HepG2 (cell line): ENCODE data around the gene ZFP36L2. TPM values are rescaled to one million over a fixed set of nuclear protein-coding genes. Genes with fewer than 3 reads are reported as not detected.
A peak's percentile ranks its signal among the peaks of the same experiment; 100 is the strongest.

Source experiments
- CCAR2 ChIP-seq: fragments of 200-400 bp; formaldehyde crosslinking; optimal IDR thresholded peaks from 2 replicates; pipeline ENCODE3; 2018; ENCODE audit warnings: low read depth, mild to moderate bottlenecking, low read length, moderate library complexity
- NR2F1 ChIP-seq, 2 experiments: fragments of 450-650 bp in 1 of 2; formaldehyde crosslinking in 1 of 2; IDR thresholded peaks; 2 replicates each; pipeline versions ENCODE4 v1.5.0 to v1.6.1; 2016 to 2020; ENCODE audit warnings: mild to moderate bottlenecking in 1 of 2, missing compliant biosample characterization in 1 of 2, missing genetic modification reagents in 1 of 2, moderate library complexity in 1 of 2
- ZBTB3 ChIP-seq: sonication (generic); formaldehyde crosslinking; IDR thresholded peaks from 2 replicates; pipeline ENCODE4 v1.4.0; 2020; ENCODE audit warnings: low read depth, mild to moderate bottlenecking, moderate library complexity, missing genetic modification reagents, borderline replicate concordance
- ZNF124 ChIP-seq: sonication (generic); formaldehyde crosslinking; IDR thresholded peaks from 2 replicates; pipeline ENCODE4 v1.4.0; 2020; ENCODE audit warnings: missing genetic modification reagents
- ZNF451 ChIP-seq: sonication (generic); formaldehyde crosslinking; IDR thresholded peaks from 2 replicates; pipeline ENCODE4 v1.5.0; 2020; ENCODE audit warnings: mild to moderate bottlenecking, missing genetic modification reagents
- ZNF496 ChIP-seq: sonication (generic); formaldehyde crosslinking; IDR thresholded peaks from 2 replicates; pipeline ENCODE4 v1.8.1; 2023; ENCODE audit warnings: mild to moderate bottlenecking, moderate library complexity, missing genetic modification reagents; ENCODE audit not compliant: insufficient replicate concordance
- ZNF652 ChIP-seq: IDR thresholded peaks from 2 replicates; pipeline ENCODE4 v1.6.1; 2016; ENCODE audit warnings: low read depth, borderline replicate concordance
- polyA plus RNA-seq, 8 experiments: library from polyadenylated mRNA; depleted of rRNA in 3 of 8; stranded (reverse) in 7 of 8; unstranded in 1 of 8; fragments of >200 nt; fragmentation: Illumina TruSeq in 4 of 8; extraction: Trizol in 4 of 8; gene quantifications; 2 replicates each; pipeline versions ENCODE4 v1.2.1 to v1.2.3, GENCODE V29; 2011 to 2016; ENCODE audit warnings: low read depth in 4 of 8, missing spikeins in 1 of 8, mixed read lengths in 1 of 8; ENCODE audit not compliant: insufficient read depth in 1 of 8
- total RNA-seq, 5 experiments: library from RNA; depleted of rRNA; stranded (reverse); fragments of >200 nt; fragmentation: Illumina TruSeq; extraction: Trizol; gene quantifications; 2 replicates each; pipeline ENCODE4 v1.2.3, GENCODE V29; 2016; ENCODE audit warnings: low read depth in 1 of 5
- TF ChIP-seq, protein P1 (sequence below): sonication (generic); formaldehyde crosslinking; IDR thresholded peaks from 2 replicates; pipeline ENCODE4 v1.4.0; 2020; ENCODE audit warnings: missing genetic modification reagents, borderline replicate concordance
- TF ChIP-seq, protein P2 (sequence below): sonication (generic); formaldehyde crosslinking; IDR thresholded peaks from 2 replicates; pipeline ENCODE4 v1.5.0; 2020; ENCODE audit warnings: mild to moderate bottlenecking, missing genetic modification reagents, borderline replicate concordance
- TF ChIP-seq, protein P3 (sequence below): sonication (generic); formaldehyde crosslinking; IDR thresholded peaks from 2 replicates; pipeline ENCODE4 v1.5.1; 2020; ENCODE audit warnings: mild to moderate bottlenecking, missing genetic modification reagents, borderline replicate concordance
- TF ChIP-seq, protein P4 (sequence below): sonication (generic); formaldehyde crosslinking; IDR thresholded peaks from 2 replicates; pipeline ENCODE4 v1.5.1; 2020; ENCODE audit warnings: missing genetic modification reagents, mild to moderate bottlenecking, borderline replicate concordance
- TF ChIP-seq, protein P5 (sequence below): sonication (generic); formaldehyde crosslinking; IDR thresholded peaks from 2 replicates; pipeline ENCODE4 v1.5.0; 2020; ENCODE audit warnings: missing genetic modification reagents, mild to moderate bottlenecking, borderline replicate concordance

ZFP36L2 gene
- total and polyA plus RNA-seq, 2 of the 13 experiments (the other 11 are each of a cell fraction or from before 2014, with no cell fraction given), result 11.2 to 21.8 TPM

DNA sequence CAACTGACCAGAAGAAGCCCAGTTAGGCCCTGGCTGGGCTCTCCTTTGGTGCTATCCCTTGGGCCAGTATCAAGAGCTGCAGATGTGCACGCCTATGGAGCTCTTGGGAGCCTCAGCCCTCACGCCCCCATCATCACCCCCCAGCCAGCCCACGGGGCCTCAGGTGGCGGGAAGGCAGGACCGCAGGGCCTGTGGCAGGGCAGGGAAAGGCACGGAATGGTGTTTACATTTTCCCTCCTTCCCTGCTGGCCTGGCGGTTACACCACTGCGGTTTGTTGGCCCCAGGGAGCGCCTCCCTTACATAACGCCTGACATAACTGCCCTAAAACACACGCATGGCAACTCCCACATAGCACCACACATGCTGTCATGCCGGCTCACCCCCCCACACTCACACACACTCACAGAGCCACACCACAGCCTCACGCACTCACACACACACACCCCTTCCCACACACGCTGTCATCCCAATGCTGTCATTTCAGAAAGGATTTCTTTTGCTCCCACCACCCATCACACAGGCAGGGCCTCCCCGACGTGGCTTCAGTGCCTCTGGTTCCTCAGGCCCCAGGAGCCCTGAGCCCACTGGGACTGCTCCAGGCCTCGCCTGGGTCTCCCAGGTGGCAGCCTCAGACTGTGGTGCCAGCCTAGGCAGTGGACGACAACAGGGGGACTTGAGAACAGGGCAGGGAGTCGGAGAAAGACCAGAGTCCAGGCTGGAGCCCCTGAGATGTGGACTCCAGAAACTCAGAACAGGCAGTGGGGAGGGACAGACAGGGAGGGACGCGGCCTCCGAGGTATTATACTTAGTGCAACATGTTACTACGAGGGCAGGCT, 15.7 kb downstream of the ZFP36L2 start (continued):
- TF ChIP-seq, protein P1, sequence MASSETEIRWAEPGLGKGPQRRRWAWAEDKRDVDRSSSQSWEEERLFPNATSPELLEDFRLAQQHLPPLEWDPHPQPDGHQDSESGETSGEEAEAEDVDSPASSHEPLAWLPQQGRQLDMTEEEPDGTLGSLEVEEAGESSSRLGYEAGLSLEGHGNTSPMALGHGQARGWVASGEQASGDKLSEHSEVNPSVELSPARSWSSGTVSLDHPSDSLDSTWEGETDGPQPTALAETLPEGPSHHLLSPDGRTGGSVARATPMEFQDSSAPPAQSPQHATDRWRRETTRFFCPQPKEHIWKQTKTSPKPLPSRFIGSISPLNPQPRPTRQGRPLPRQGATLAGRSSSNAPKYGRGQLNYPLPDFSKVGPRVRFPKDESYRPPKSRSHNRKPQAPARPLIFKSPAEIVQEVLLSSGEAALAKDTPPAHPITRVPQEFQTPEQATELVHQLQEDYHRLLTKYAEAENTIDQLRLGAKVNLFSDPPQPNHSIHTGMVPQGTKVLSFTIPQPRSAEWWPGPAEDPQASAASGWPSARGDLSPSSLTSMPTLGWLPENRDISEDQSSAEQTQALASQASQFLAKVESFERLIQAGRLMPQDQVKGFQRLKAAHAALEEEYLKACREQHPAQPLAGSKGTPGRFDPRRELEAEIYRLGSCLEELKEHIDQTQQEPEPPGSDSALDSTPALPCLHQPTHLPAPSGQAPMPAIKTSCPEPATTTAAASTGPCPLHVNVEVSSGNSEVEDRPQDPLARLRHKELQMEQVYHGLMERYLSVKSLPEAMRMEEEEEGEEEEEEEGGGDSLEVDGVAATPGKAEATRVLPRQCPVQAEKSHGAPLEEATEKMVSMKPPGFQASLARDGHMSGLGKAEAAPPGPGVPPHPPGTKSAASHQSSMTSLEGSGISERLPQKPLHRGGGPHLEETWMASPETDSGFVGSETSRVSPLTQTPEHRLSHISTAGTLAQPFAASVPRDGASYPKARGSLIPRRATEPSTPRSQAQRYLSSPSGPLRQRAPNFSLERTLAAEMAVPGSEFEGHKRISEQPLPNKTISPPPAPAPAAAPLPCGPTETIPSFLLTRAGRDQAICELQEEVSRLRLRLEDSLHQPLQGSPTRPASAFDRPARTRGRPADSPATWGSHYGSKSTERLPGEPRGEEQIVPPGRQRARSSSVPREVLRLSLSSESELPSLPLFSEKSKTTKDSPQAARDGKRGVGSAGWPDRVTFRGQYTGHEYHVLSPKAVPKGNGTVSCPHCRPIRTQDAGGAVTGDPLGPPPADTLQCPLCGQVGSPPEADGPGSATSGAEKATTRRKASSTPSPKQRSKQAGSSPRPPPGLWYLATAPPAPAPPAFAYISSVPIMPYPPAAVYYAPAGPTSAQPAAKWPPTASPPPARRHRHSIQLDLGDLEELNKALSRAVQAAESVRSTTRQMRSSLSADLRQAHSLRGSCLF (CRISPR knock-in tag), result no peak
- TF ChIP-seq, protein P2, sequence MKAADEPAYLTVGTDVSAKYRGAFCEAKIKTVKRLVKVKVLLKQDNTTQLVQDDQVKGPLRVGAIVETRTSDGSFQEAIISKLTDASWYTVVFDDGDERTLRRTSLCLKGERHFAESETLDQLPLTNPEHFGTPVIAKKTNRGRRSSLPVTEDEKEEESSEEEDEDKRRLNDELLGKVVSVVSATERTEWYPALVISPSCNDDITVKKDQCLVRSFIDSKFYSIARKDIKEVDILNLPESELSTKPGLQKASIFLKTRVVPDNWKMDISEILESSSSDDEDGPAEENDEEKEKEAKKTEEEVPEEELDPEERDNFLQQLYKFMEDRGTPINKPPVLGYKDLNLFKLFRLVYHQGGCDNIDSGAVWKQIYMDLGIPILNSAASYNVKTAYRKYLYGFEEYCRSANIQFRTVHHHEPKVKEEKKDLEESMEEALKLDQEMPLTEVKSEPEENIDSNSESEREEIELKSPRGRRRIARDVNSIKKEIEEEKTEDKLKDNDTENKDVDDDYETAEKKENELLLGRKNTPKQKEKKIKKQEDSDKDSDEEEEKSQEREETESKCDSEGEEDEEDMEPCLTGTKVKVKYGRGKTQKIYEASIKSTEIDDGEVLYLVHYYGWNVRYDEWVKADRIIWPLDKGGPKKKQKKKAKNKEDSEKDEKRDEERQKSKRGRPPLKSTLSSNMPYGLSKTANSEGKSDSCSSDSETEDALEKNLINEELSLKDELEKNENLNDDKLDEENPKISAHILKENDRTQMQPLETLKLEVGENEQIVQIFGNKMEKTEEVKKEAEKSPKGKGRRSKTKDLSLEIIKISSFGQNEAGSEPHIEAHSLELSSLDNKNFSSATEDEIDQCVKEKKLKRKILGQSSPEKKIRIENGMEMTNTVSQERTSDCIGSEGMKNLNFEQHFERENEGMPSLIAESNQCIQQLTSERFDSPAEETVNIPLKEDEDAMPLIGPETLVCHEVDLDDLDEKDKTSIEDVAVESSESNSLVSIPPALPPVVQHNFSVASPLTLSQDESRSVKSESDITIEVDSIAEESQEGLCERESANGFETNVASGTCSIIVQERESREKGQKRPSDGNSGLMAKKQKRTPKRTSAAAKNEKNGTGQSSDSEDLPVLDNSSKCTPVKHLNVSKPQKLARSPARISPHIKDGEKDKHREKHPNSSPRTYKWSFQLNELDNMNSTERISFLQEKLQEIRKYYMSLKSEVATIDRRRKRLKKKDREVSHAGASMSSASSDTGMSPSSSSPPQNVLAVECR (CRISPR knock-in tag), result peak; percentile 89; the same call in 1 of the 2 replicates
- TF ChIP-seq CCAR2, result no peak
- TF ChIP-seq, protein P3, sequence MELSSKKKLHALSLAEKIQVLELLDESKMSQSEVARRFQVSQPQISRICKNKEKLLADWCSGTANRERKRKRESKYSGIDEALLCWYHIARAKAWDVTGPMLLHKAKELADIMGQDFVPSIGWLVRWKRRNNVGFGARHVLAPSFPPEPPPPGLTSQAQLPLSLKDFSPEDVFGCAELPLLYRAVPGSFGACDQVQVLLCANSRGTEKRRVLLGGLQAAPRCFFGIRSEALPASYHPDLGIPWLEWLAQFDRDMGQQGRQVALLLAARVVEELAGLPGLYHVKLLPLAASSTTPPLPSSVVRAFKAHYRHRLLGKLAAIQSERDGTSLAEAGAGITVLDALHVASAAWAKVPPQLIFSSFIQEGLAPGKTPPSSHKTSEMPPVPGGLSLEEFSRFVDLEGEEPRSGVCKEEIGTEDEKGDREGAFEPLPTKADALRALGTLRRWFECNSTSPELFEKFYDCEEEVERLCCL (CRISPR knock-in tag), result no peak
- TF ChIP-seq ZBTB3 (CRISPR knock-in tag), result 0 out of 2 replicates have a peak, but pooled peaks have one; percentile 47
- TF ChIP-seq, protein P4, sequence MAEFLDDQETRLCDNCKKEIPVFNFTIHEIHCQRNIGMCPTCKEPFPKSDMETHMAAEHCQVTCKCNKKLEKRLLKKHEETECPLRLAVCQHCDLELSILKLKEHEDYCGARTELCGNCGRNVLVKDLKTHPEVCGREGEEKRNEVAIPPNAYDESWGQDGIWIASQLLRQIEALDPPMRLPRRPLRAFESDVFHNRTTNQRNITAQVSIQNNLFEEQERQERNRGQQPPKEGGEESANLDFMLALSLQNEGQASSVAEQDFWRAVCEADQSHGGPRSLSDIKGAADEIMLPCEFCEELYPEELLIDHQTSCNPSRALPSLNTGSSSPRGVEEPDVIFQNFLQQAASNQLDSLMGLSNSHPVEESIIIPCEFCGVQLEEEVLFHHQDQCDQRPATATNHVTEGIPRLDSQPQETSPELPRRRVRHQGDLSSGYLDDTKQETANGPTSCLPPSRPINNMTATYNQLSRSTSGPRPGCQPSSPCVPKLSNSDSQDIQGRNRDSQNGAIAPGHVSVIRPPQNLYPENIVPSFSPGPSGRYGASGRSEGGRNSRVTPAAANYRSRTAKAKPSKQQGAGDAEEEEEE (CRISPR knock-in tag), result no peak
- TF ChIP-seq ZNF451 (CRISPR knock-in tag), result peak; percentile 91; the same call in 1 of the 2 replicates
- TF ChIP-seq NR2F1 (CRISPR knock-in tag; IDR thresholded peaks at IDR 0.05), result peak in 1 of 2 experiments; percentile 66; a peak in 2 of 4 replicates
- TF ChIP-seq ZNF652 (CRISPR knock-in tag), result peak; percentile 35; the same call in 1 of the 2 replicates
- peak; percentile 92 for TF ChIP-seq ZNF124 (CRISPR knock-in tag)
- TF ChIP-seq, protein P5, sequence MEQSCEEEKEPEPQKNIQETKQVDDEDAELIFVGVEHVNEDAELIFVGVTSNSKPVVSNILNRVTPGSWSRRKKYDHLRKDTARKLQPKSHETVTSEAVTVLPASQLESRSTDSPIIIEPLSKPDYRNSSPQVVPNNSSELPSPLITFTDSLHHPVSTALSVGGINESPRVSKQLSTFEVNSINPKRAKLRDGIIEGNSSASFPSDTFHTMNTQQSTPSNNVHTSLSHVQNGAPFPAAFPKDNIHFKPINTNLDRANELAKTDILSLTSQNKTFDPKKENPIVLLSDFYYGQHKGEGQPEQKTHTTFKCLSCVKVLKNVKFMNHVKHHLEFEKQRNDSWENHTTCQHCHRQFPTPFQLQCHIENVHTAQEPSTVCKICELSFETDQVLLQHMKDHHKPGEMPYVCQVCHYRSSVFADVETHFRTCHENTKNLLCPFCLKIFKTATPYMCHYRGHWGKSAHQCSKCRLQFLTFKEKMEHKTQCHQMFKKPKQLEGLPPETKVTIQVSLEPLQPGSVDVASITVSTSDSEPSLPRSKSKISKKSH (CRISPR knock-in tag), result peak; percentile 12
- TF ChIP-seq ZNF496 (CRISPR knock-in tag), result no peak
